Osteoblast (primary cell): ENCODE data around the gene INPP4B. TPM values are rescaled to one million over a fixed set of nuclear protein-coding genes. Genes with fewer than 3 reads are reported as not detected.

Source experiments
- DNase-seq: peaks from one replicate; pipeline ENCODE4 v3.0.0; 2011; ENCODE audit warnings: low spot score, mixed read lengths; ENCODE audit not compliant: insufficient read length; ENCODE audit errors: missing footprints
- H2AFZ ChIP-seq: 2 replicates; pipeline ENCODE4 v1.6.0; 2011; ENCODE audit warnings: mild to moderate bottlenecking, low read length
- H3K27ac ChIP-seq: 2 replicates; pipeline ENCODE4 v1.5.1; 2011; ENCODE audit warnings: mild to moderate bottlenecking, low read depth, low read length, moderate library complexity
- H3K27me3 ChIP-seq: 2 replicates; pipeline ENCODE4 v1.6.0; 2012; ENCODE audit warnings: mild to moderate bottlenecking, control low read depth, inconsistent platforms, low read length, moderate library complexity; ENCODE audit not compliant: insufficient read depth
- H3K36me3 ChIP-seq: 2 replicates; pipeline ENCODE4 v1.5.1; 2011; ENCODE audit warnings: mild to moderate bottlenecking, low read length, control low read depth, moderate library complexity; ENCODE audit not compliant: insufficient read depth
- H3K4me1 ChIP-seq: 2 replicates; pipeline ENCODE4 v1.5.1; 2011; ENCODE audit warnings: mild to moderate bottlenecking, low read length, control low read depth, moderate library complexity; ENCODE audit not compliant: insufficient read depth
- H3K4me2 ChIP-seq: 2 replicates; pipeline ENCODE4 v1.6.0; 2011; ENCODE audit warnings: mild to moderate bottlenecking, low read length; ENCODE audit not compliant: insufficient read depth
- H3K4me3 ChIP-seq: fragments of 200-600 bp; sonication (generic); 3 replicates; pipeline ENCODE4 v1.5.1; 2012; ENCODE audit warnings: mild to moderate bottlenecking, low read length, inconsistent platforms; ENCODE audit not compliant: insufficient read depth
- H3K79me2 ChIP-seq: 2 replicates; pipeline ENCODE4 v1.6.0; 2012; ENCODE audit warnings: mild to moderate bottlenecking, low read length, control low read depth, inconsistent platforms; ENCODE audit not compliant: insufficient read depth
- H3K9me3 ChIP-seq: 2 replicates; pipeline ENCODE4 v1.5.1; 2011; ENCODE audit warnings: low read depth, low read length, control low read depth
- H4K20me1 ChIP-seq: 2 replicates; pipeline ENCODE4 v1.6.0; 2012; ENCODE audit warnings: mild to moderate bottlenecking, low read length, control low read depth; ENCODE audit not compliant: insufficient read depth
- CTCF ChIP-seq: IDR thresholded peaks from 2 replicates; pipeline ENCODE4 v1.5.1; 2011; ENCODE audit warnings: mild to moderate bottlenecking, low read depth, low read length, moderate library complexity; ENCODE audit errors: extremely low read depth
- total RNA-seq: library from RNA; depleted of rRNA; stranded (reverse); fragments of >200 nt; gene quantifications from 2 replicates; pipeline ENCODE4 v1.2.3, GENCODE V29; 2012

Gene INPP4B
- total RNA-seq, 1 donor: 11.6 TPM

- no peaks in the 10 kb centered on the region for H4K20me1 ChIP-seq
- no peak overlapping the region for H3K4me2 ChIP-seq
- no peak overlapping the region for H3K4me3 ChIP-seq
- H3K9me3 ChIP-seq: peaks cover 2% of the 10 kb centered on the region
- no peak for DNase-seq
- H3K36me3 ChIP-seq: no peaks in the 10 kb centered on the region
- no peaks in the 10 kb centered on the region for H3K4me1 ChIP-seq
- H2AFZ ChIP-seq: no peak overlapping the region
- peak; percentile 34 for TF ChIP-seq CTCF
- H3K79me2 ChIP-seq: no peaks in the 10 kb centered on the region
- no peak overlapping the region for H3K27ac ChIP-seq
- no peaks in the 10 kb centered on the region for H3K27me3 ChIP-seq
Measured at GRCh38 chr4:142671516-142671915, 174.6 kb downstream of the INPP4B start.

GRCh38 chr4:142663828-142664227 is 182.3 kb downstream of the INPP4B start:
- Histone ChIP-seq H2AFZ (no peak overlapping the region), H3K36me3 (no peaks in the 10 kb centered on the region), H3K4me1 (peaks cover 8% of the 10 kb centered on the region), H3K27me3 (no peaks in the 10 kb centered on the region), H4K20me1 (no peaks in the 10 kb centered on the region), H3K79me2 (no peaks in the 10 kb centered on the region), H3K27ac (peak overlapping the region; percentile 28), H3K4me2 (no peak overlapping the region), H3K4me3 (no peak overlapping the region), H3K9me3 (peaks cover 2% of the 10 kb centered on the region)
- DNase-seq: peak; percentile 48
- no peak for TF ChIP-seq CTCF

GRCh38 chr4:142660728-142661127 is 185.4 kb downstream of the INPP4B start:
- no peaks in the 10 kb centered on the region for H3K36me3 ChIP-seq
- no peaks in the 10 kb centered on the region for H3K27me3 ChIP-seq
- no peak overlapping the region for H3K4me2 ChIP-seq
- H3K79me2 ChIP-seq: no peaks in the 10 kb centered on the region
- H3K4me3 ChIP-seq: no peak overlapping the region
- H4K20me1 ChIP-seq: no peaks in the 10 kb centered on the region
- peaks cover 14% of the 10 kb centered on the region for H3K9me3 ChIP-seq
- no peak for DNase-seq
- H3K4me1 ChIP-seq: peaks cover 8% of the 10 kb centered on the region
- TF ChIP-seq CTCF: no peak
- no peak overlapping the region for H2AFZ ChIP-seq
- H3K27ac ChIP-seq: no peak overlapping the region

GRCh38 chr4:142656178-142656577 is 189.9 kb downstream of the INPP4B start:
- Histone ChIP-seq H2AFZ (no peak overlapping the region), H3K4me3 (no peak overlapping the region), H3K9me3 (peaks cover 19% of the 10 kb centered on the region), H3K27ac (no peak overlapping the region), H3K79me2 (no peaks in the 10 kb centered on the region), H3K4me1 (no peaks in the 10 kb centered on the region), H3K36me3 (no peaks in the 10 kb centered on the region), H3K27me3 (no peaks in the 10 kb centered on the region), H3K4me2 (no peak overlapping the region), H4K20me1 (no peaks in the 10 kb centered on the region)
- DNase-seq: no peak
- TF ChIP-seq CTCF: no peak
